HUES48 (cell line): Measurements from ENCODE around the gene JMJD4.

Source experiments
- H3K27ac ChIP-seq: one replicate; pipeline ENCODE4 v1.7.0; 2013; ENCODE audit warnings: low read depth, low read length, inconsistent platforms
- H3K27me3 ChIP-seq: 2 replicates; pipeline ENCODE4 v1.6.1; 2013; ENCODE audit warnings: mild to moderate bottlenecking, low read length; ENCODE audit not compliant: control insufficient read depth, insufficient read depth
- H3K36me3 ChIP-seq: 2 replicates; pipeline ENCODE4 v1.6.1; 2013; ENCODE audit warnings: low read length; ENCODE audit not compliant: control insufficient read depth, insufficient read depth
- H3K4me1 ChIP-seq: 2 replicates; pipeline ENCODE4 v1.6.1; 2013; ENCODE audit warnings: mild to moderate bottlenecking, low read length; ENCODE audit not compliant: control insufficient read depth, insufficient read depth
- H3K4me3 ChIP-seq: 2 replicates; pipeline ENCODE4 v1.5.1; 2013; ENCODE audit warnings: mild to moderate bottlenecking, low read depth, low read length
- H3K9ac ChIP-seq: 2 replicates; pipeline ENCODE4 v1.6.1; 2013; ENCODE audit warnings: mild to moderate bottlenecking, low read depth, low read length, moderate library complexity
- H3K9me3 ChIP-seq: 2 replicates; pipeline ENCODE4 v1.6.1; 2013; ENCODE audit warnings: low read length; ENCODE audit not compliant: control insufficient read depth, insufficient read depth

Gene JMJD4

DNA sequence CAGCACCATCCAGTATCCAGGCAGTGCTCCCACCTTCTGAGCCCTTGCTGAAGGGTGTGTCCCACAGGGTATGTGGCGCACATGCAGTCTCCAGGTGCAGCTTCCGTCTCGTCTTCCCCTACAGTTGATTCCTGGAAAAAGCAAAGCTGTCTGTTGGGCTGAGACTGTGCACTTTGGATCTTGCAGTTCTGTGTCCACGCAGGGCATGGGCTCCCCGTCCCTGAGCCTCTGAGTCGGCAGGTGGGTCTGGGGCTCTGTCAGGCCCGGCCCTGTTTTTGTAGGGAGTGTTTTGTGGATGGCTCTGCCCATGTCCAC lies 33.0 kb upstream of the JMJD4 start:
- Histone ChIP-seq H3K9ac (no peak overlapping the region), H3K27me3 (no peaks in the 10 kb centered on the region), H3K9me3 (no peaks in the 10 kb centered on the region), H3K36me3 (peaks cover 54% of the 10 kb centered on the region), H3K27ac (no peak overlapping the region), H3K4me3 (no peak overlapping the region), H3K4me1 (no peaks in the 10 kb centered on the region)

DNA sequence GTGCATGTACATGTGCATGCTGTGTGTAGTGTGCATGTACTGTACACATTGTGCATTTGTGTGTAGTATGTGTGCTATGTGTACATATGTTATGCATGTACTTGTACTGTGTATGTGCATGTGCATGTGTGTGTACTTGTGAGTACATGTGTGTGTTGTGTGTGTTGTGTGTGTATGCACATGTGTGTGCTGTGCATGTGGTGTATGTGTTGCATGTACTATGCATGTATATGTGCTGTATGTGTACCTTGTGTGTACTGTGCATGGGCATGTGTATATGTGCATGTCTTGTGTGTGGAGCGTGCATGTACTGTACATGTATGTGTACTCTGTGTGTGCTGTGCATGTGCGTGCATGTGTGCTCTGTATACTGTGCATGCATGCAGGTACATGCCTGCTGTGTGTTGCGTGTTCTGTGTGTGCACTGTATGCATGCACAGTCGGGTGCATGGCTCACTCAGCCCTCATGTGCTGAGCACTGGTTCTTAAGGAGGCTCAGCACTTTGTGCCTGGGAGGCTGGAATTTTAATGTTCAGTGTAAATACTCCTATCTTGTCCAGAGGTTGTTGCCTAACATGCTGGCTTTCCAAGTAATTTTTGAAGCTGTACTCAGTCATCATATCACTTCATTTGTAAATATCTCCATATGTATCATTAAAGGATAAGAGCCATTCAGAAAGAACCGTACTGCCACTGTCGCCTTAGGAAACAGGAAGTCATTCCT lies 32.5 kb upstream of the JMJD4 start:
- Histone ChIP-seq H3K9me3 (no peaks in the 10 kb centered on the region), H3K27me3 (no peaks in the 10 kb centered on the region), H3K27ac (no peak overlapping the region), H3K4me1 (0 out of 2 replicates have a peak, but pooled peaks cover 2% of the 10 kb centered on the region), H3K36me3 (peaks cover 54% of the 10 kb centered on the region), H3K9ac (no peak overlapping the region), H3K4me3 (no peak overlapping the region)

DNA sequence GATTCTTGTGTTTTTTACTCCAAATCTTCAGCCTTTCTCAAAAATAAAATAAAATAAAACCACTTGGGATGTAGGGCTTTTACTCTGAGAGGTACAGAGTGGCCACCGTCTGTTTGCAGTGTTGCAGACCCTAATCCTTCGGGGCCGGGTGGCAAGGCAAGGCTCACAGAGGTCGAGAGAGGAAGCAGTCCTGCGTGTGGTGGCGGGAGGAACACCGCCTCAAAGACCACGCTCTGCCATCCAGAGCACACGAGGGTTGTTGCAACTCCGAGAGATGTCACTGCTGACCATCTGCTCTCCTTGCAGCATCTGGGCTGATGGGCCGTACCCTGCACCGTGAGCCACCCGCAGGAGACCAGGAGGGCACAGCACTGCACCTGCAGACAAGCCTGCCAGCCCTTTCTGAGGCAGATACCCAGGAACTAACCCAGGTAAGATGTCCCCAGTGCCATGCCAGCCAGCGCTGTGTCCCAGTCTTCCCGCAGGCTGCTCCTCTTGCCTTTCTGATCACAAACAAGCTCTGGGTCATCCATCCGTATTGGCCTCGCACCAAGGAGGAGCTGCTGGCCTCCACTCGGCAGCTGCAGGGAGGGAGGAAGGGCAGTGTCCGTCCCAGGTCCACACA lies 31.7 kb upstream of the JMJD4 start:
- Histone ChIP-seq H3K9ac (no peak overlapping the region), H3K27ac (no peak overlapping the region), H3K27me3 (no peaks in the 10 kb centered on the region), H3K4me1 (0 out of 2 replicates have a peak, but pooled peaks cover 2% of the 10 kb centered on the region), H3K4me3 (no peak overlapping the region), H3K36me3 (peaks cover 56% of the 10 kb centered on the region), H3K9me3 (no peaks in the 10 kb centered on the region)

DNA sequence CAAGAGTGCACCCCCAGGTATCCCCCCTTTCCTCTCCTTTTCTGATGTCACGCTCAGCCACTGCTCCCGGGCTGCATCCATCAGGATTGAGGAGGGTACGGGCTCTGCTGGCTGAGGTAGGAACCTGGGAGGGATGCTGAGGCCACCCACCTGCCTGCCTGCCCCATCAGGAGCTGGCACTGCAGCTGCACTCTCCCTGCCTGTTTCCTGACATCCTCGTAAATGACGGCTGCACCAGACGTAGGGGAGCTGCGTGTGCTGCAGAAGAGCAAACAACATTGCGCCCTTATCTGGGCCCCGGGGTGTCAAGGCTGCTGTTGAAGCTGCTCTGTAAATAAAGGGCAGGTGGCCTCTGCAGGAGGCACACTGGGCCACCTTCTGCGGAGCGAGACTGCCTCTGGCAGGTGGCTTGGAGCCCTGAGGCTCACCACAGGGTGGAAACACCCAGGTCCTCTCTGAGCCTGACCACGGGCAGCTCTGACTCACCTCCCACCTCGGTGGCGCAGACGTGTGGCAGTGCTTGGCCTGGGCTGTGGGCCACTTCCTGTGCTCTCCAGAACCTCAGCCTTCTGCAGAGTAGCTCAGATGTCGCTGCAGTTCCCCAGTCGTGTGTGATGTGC lies 31.0 kb upstream of the JMJD4 start:
- Histone ChIP-seq H3K4me1 (0 out of 2 replicates have a peak, but pooled peaks cover 2% of the 10 kb centered on the region), H3K36me3 (peaks cover 62% of the 10 kb centered on the region), H3K9ac (no peak overlapping the region), H3K9me3 (no peaks in the 10 kb centered on the region), H3K4me3 (no peak overlapping the region), H3K27me3 (no peaks in the 10 kb centered on the region), H3K27ac (no peak overlapping the region)

DNA sequence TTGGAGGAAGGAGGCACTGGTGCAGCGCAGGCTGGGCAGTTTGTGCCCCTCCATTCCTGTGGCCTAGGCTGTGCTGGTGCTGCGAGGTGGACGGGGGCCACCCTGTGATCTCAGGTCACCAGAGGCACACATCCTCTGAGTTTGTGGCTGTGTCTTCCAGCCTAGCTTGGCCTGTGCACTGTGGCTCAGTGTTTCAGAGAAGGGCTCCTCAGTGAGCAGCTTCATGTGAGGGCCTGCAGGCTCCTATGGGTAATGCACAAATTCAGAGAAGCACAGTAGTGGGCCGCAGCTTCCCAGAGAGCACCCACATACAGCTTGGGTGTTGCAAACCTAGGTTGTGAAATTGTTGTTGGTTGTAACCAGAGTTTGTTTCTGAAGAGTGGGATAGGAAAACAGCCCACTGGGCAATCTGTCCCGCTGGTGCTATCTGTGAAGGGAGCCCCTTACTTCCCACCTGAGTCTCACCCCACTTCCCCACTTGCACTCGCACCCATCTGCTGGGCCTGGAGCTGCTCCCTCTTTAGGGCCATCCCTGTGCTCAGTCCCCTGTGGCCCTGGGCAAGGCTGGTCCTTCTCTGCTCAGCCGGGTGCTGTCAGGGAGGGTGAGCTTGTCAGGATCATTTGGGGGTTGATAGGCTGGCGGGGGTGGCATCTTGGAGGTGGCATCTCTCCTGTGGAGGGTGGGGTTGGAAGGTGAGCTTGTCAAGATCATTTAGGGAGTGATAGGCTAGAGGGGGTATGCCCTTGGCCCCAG lies 30.3 kb upstream of the JMJD4 start:
- Histone ChIP-seq H3K4me3 (no peak overlapping the region), H3K4me1 (0 out of 2 replicates have a peak, but pooled peaks cover 2% of the 10 kb centered on the region), H3K36me3 (peaks cover 60% of the 10 kb centered on the region), H3K9ac (no peak overlapping the region), H3K27me3 (no peaks in the 10 kb centered on the region), H3K9me3 (no peaks in the 10 kb centered on the region), H3K27ac (no peak overlapping the region)

DNA sequence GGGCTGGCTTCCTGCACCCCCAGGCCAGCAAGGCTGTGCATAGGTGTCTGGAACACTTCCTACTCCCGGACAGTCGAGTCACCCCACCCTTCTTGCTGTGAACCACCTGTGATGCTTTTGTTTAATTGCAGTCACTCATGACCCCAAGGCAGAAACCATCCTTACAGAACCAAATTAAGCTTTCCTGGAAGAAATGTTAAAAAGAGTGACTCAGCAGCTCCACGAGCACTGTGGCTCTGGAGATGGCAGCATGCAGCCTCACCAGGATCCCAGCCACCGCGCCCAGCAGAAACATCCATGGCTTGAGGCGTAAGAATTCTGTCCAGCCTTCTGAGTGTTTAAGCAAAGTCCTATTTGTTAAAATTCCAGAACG lies 28.9 kb upstream of the JMJD4 start:
- Histone ChIP-seq H3K9ac (no peak overlapping the region), H3K4me1 (0 out of 2 replicates have a peak, but pooled peaks cover 2% of the 10 kb centered on the region), H3K27me3 (no peaks in the 10 kb centered on the region), H3K27ac (peak overlapping the region; percentile 5), H3K36me3 (peaks cover 61% of the 10 kb centered on the region), H3K4me3 (no peak overlapping the region), H3K9me3 (no peaks in the 10 kb centered on the region)

DNA sequence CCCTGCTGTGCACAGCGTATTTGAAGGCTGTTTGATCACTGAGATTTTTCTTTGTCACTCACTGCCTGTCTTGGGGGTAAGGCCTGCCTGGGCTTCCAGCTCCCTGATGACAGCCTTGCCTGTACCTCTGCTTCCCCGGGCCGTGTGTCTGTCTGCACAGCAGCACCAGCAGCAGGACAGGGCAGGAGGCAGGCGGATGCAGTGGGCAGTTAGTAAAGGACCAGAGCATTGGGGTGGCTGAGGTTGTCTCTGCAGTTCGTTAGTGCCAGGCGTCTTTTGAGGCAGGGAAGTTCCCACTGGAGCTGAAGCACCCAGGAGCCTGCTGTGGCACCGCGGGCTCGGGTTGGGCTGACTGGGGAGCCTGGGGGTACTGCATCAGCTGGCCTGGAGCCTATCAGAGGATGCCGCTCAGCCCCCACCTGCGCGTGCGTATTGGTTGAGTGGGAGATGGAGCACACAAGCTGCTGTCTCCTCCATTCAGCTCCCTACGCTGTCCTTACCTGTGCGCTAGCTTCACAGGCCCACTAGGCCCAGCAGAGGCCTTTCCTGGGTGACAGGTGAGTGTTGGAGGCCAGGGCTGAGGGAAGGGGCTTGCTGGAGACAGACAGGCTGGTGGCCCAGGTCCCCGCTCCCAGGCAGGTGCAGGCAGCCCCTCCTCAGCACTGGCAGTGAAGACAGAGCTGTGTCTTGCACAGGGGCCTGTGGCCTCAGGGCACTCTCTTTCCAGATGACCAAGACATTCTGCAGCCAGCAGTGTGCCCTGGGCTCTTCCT lies 28.3 kb upstream of the JMJD4 start:
- H3K9ac ChIP-seq: no peak overlapping the region
- H3K27ac ChIP-seq: peak overlapping the region; percentile 5
- no peak overlapping the region for H3K4me3 ChIP-seq
- H3K36me3 ChIP-seq: peaks cover 61% of the 10 kb centered on the region
- no peaks in the 10 kb centered on the region for H3K27me3 ChIP-seq
- H3K4me1 ChIP-seq: 0 out of 2 replicates have a peak, but pooled peaks cover 2% of the 10 kb centered on the region
- no peaks in the 10 kb centered on the region for H3K9me3 ChIP-seq

DNA sequence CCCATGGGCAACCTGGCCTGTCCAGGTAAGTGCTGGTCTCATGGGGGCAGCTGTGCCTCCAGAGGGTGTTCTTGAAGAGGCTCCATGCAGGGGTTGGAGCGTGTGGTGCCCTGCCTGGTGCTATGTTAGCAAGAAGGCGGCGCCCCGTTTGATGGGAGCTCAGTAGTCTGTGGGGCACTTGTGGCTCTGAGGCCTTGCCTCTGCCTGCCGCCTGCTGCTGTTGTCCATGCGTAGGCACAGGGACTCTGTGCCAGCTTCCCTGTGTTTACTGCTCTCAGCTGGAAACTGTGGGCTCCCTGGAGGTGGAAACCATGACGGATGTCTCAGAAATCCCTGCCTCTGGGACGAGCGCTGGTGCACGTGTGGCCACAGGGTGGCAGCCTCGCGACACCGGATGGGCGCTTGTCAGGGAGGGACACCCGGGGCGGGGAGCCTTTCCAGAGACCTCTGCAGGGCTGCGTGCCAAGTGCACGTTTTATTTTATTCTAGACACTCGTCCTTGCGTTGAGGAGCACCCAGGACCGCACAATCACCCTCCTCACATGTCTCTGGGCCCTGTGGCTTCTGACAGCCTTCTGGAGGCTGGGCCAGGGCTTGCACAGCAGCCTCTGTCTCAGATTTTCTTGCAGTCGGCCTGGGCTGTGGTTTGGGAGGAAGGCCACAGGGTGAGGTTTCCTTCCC lies 27.3 kb upstream of the JMJD4 start:
- Histone ChIP-seq H3K9ac (no peak overlapping the region), H3K27ac (no peak overlapping the region), H3K4me1 (0 out of 2 replicates have a peak, but pooled peaks cover 2% of the 10 kb centered on the region), H3K4me3 (no peak overlapping the region), H3K27me3 (no peaks in the 10 kb centered on the region), H3K36me3 (peaks cover 60% of the 10 kb centered on the region), H3K9me3 (no peaks in the 10 kb centered on the region)

DNA sequence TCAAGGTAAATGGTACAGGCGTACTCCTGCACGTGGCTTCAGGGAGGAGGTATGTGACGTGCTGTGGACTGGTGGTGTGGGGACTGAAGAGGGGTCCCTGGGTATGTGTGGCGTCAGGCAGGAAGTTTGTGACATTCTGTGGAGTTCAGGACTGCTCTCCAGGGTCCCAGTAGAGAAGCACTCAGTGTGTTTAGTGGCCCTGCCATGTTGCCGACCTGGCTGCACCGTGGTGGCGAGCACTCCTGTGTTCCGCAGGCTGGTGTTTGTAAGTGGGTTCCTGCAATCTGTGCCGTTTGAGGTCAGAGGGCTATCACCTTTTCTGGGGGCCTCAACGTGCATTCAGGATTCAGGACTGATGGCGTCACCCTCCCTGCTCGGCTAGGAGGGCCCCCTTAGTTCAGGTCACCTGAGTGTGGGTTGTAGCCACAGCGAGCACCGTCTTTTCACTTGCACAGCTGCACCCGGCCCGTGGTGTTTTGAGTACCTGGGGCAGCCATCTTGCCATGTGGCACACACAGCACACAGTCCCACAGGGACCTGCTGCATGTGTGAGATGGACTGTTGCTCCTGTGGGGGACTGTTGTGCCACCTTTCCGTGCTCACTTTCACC lies 26.6 kb upstream of the JMJD4 start:
- Histone ChIP-seq H3K36me3 (peaks cover 60% of the 10 kb centered on the region), H3K9ac (no peak overlapping the region), H3K4me1 (0 out of 2 replicates have a peak, but pooled peaks cover 2% of the 10 kb centered on the region), H3K27ac (no peak overlapping the region), H3K9me3 (no peaks in the 10 kb centered on the region), H3K27me3 (no peaks in the 10 kb centered on the region), H3K4me3 (no peak overlapping the region)

DNA sequence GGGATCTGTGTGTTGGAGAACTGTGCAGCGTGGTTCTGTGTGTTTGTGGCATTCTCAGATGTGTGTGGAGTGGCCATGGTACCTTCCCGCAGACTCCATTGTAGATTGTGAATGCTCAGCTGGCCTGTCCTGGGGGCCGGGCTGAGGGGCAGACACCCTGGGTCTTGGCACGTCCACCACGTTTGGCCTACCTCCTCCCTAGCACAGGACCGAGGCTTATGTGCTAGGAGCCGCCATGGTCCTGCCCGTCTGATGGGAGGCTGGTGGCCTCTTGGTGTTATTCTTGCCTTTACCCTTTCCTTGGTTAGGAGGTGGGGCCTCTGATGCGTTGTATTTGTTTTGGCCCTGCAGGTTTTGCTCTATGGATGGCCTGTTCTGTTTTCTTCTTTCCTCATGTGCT lies 25.3 kb upstream of the JMJD4 start:
- Histone ChIP-seq H3K9me3 (no peaks in the 10 kb centered on the region), H3K36me3 (peaks cover 65% of the 10 kb centered on the region), H3K9ac (no peak overlapping the region), H3K27ac (no peak overlapping the region), H3K4me1 (0 out of 2 replicates have a peak, but pooled peaks cover 2% of the 10 kb centered on the region), H3K27me3 (no peaks in the 10 kb centered on the region), H3K4me3 (no peak overlapping the region)
